Panc1 (cell line): Measurements from ENCODE around the gene WDR72. TPM values are rescaled to one million over a fixed set of nuclear protein-coding genes. Genes with fewer than 3 reads are reported as not detected.

Experiments
- ATAC-seq: fragments of 200-7000 bp; cut with Tn5 transposase; 2 replicates; pipeline ENCODE4 v1.9.1; 2020; ENCODE audit warnings: mild to moderate bottlenecking, moderate library complexity
- BruUV-seq: library from RNA; stranded (reverse); fragments of 400-500 nt; replicated peaks from 2 replicates; lab custom pipeline; 2021; lab: Mats Ljungman, UMichigan
- CTCF ChIA-PET: fragments of 300-600 bp; sonication (Branson Sonifier 250); formaldehyde crosslinking; loops from one replicate; lab custom pipeline; 2022; ENCODE audit warnings: antibody characterized with exemption; lab: Charles Lee
- POLR2A ChIA-PET: fragments of 300-600 bp; sonication (Branson Sonifier 250); formaldehyde crosslinking; loops from one replicate; lab custom pipeline; 2022; ENCODE audit warnings: antibody characterized with exemption; lab: Charles Lee
- DNase-seq: peaks from one replicate; pipeline ENCODE4 v3.0.0-alpha.2; 2010; ENCODE audit warnings: low read depth, low spot score
- H3K27ac ChIP-seq: 2 replicates; pipeline ENCODE4 v1.5.1; 2011; ENCODE audit warnings: mild to moderate bottlenecking, low read length, inconsistent platforms
- H3K27me3 ChIP-seq: fragments of 200-500 bp; sonication (Bioruptor generic); 2 replicates; pipeline ENCODE4 v1.6.0; 2014; ENCODE audit warnings: low read length, inconsistent platforms; ENCODE audit not compliant: control insufficient read depth, insufficient read depth
- H3K36me3 ChIP-seq: fragments of 200-500 bp; sonication (Bioruptor generic); 2 replicates; pipeline ENCODE4 v1.5.1; 2014; ENCODE audit warnings: inconsistent platforms, mild to moderate bottlenecking, low read length, moderate library complexity; ENCODE audit not compliant: control insufficient read depth, insufficient read depth
- H3K4me1 ChIP-seq: 2 replicates; pipeline ENCODE4 v1.5.1; 2011; ENCODE audit warnings: inconsistent platforms, mild to moderate bottlenecking, low read length, moderate library complexity; ENCODE audit not compliant: control insufficient read depth, insufficient read depth
- H3K4me3 ChIP-seq, 2 experiments: 2 replicates each; pipeline ENCODE4 v1.5.1; 2011 to 2012; ENCODE audit warnings: low read depth in 2 of 2, low read length in 2 of 2, mild to moderate bottlenecking in 2 of 2, inconsistent platforms in 1 of 2, moderate library complexity in 1 of 2
- H3K9me3 ChIP-seq: fragments of 200-500 bp; sonication (Bioruptor generic); 2 replicates; pipeline ENCODE4 v1.5.1; 2014; ENCODE audit warnings: low read depth, mild to moderate bottlenecking, inconsistent platforms, low read length, moderate library complexity; ENCODE audit not compliant: control insufficient read depth, insufficient read depth
- POLR2AphosphoS5 ChIP-seq: IDR thresholded peaks from 2 replicates; pipeline ENCODE4 v1.6.1; 2012; ENCODE audit warnings: mild to moderate bottlenecking, low read depth, low read length, moderate library complexity
- SIN3A ChIP-seq: IDR thresholded peaks from 2 replicates; pipeline ENCODE4 v1.6.1; 2012; ENCODE audit warnings: low read depth, mild to moderate bottlenecking, low read length, moderate library complexity, borderline replicate concordance; ENCODE audit not compliant: insufficient read depth
- TCF7L2 ChIP-seq: IDR thresholded peaks from 2 replicates; pipeline ENCODE4 v1.6.1; 2011; ENCODE audit warnings: mild to moderate bottlenecking, low read depth, low read length, inconsistent platforms
- in situ Hi-C: cut with HindIII; loops from 2 replicates; pipeline ENCODE4 v1.10.0; 2016; ENCODE audit warnings: low sequenced_read_pairs, low pct_unique_long_range_greater_than_20kb
- intact Hi-C: fragments of 100-400 bp; cut with micrococcal nuclease; formaldehyde crosslinking; loops from one replicate; pipeline ENCODE4 v1.10.0; 2022; ENCODE audit not compliant: unreplicated experiment
- total RNA-seq: library from RNA; stranded (reverse); gene quantifications from one replicate; pipeline ENCODE4 v1.2.1, GENCODE V29; 2021; ENCODE audit not compliant: unreplicated experiment
- TF ChIP-seq, protein P1 (sequence below), 2 experiments: IDR thresholded peaks; 2 replicates each; pipeline ENCODE4 v1.6.1; 2011 to 2012; ENCODE audit warnings: low read depth in 2 of 2, control low read depth in 1 of 2, low read length in 1 of 2, mild to moderate bottlenecking in 1 of 2, moderate library complexity in 1 of 2; ENCODE audit not compliant: insufficient read depth in 1 of 2
- TF ChIP-seq, protein P2 (sequence below): fragments of 450-650 bp; IDR thresholded peaks from 2 replicates; pipeline ENCODE4 v1.5.1; 2017; ENCODE audit warnings: mild to moderate bottlenecking

WDR72 gene
- total RNA-seq, 1 experiment from 2014 or later: 0.03 TPM

DNA sequence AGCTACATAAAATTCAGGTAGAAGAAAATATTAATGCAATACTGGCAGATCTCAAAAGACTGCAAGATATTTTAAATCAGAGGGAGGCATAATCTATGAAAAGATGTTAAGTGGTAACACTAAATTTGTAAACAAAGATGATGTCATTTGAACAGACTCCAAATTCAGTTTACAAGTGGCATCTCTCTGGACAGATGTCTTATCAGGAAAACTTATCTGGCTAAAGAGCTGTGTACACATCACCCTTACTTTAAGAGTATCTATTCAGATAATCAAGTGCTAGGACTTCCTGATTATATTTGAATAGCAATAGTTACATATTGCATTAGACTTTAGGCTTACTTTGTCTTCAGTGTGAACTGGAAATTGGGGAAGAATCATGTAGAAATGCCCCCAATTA is 231.5 kb downstream of the WDR72 start:
- BruUV-seq: no TSS peak
- ATAC-seq (no peak), DNase-seq (no peak)
- ChIA-PET POLR2A (no interaction called here), CTCF (no interaction called here)
- H3K36me3 ChIP-seq: no peaks in the 10 kb centered on the region
- H3K4me3 ChIP-seq: no peak overlapping the region
- intact Hi-C loops: no loop called here
- no peak overlapping the region for H3K27ac ChIP-seq
- H3K27me3 ChIP-seq: no peaks in the 10 kb centered on the region
- in situ Hi-C loops: no loop called here
- H3K9me3 ChIP-seq: no peaks in the 10 kb centered on the region
- no peaks in the 10 kb centered on the region for H3K4me1 ChIP-seq
- TF ChIP-seq, protein P1, sequence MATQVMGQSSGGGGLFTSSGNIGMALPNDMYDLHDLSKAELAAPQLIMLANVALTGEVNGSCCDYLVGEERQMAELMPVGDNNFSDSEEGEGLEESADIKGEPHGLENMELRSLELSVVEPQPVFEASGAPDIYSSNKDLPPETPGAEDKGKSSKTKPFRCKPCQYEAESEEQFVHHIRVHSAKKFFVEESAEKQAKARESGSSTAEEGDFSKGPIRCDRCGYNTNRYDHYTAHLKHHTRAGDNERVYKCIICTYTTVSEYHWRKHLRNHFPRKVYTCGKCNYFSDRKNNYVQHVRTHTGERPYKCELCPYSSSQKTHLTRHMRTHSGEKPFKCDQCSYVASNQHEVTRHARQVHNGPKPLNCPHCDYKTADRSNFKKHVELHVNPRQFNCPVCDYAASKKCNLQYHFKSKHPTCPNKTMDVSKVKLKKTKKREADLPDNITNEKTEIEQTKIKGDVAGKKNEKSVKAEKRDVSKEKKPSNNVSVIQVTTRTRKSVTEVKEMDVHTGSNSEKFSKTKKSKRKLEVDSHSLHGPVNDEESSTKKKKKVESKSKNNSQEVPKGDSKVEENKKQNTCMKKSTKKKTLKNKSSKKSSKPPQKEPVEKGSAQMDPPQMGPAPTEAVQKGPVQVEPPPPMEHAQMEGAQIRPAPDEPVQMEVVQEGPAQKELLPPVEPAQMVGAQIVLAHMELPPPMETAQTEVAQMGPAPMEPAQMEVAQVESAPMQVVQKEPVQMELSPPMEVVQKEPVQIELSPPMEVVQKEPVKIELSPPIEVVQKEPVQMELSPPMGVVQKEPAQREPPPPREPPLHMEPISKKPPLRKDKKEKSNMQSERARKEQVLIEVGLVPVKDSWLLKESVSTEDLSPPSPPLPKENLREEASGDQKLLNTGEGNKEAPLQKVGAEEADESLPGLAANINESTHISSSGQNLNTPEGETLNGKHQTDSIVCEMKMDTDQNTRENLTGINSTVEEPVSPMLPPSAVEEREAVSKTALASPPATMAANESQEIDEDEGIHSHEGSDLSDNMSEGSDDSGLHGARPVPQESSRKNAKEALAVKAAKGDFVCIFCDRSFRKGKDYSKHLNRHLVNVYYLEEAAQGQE (IDR thresholded peaks at IDR 0.05; ENCODE audit: insufficient read depth in 1 of 2, low read depth in 2 of 2, low read length in 1 of 2): no peak
- TF ChIP-seq, protein P2, sequence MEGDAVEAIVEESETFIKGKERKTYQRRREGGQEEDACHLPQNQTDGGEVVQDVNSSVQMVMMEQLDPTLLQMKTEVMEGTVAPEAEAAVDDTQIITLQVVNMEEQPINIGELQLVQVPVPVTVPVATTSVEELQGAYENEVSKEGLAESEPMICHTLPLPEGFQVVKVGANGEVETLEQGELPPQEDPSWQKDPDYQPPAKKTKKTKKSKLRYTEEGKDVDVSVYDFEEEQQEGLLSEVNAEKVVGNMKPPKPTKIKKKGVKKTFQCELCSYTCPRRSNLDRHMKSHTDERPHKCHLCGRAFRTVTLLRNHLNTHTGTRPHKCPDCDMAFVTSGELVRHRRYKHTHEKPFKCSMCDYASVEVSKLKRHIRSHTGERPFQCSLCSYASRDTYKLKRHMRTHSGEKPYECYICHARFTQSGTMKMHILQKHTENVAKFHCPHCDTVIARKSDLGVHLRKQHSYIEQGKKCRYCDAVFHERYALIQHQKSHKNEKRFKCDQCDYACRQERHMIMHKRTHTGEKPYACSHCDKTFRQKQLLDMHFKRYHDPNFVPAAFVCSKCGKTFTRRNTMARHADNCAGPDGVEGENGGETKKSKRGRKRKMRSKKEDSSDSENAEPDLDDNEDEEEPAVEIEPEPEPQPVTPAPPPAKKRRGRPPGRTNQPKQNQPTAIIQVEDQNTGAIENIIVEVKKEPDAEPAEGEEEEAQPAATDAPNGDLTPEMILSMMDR: no peak
- TF ChIP-seq SIN3A: no peak
- TF ChIP-seq TCF7L2: no peak
- TF ChIP-seq POLR2AphosphoS5: no peak

DNA sequence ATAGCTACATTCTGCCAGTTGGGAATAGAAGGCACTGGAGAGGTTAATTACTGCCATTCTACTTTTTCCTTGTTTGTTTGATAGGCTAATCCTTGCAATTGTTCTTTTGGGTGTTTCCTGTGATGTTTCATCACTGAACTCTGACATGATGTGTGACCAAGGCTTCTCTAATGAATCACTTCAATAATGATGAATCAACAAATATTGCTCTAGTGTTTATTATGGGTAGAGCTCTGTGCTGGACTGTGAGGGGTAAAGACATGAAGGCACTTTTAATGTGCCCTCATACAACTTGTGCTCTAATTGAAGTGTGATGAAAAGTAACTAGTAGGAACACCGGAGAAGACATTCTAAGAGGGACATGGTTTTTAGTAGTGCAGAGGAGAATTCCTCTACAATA is 233.6 kb downstream of the WDR72 start:
- Histone ChIP-seq H3K27ac (no peak overlapping the region), H3K4me1 (no peaks in the 10 kb centered on the region), H3K27me3 (no peaks in the 10 kb centered on the region), H3K4me3 (no peak overlapping the region), H3K9me3 (no peaks in the 10 kb centered on the region), H3K36me3 (no peaks in the 10 kb centered on the region)
- ChIA-PET POLR2A (no interaction called here), CTCF (no interaction called here)
- ATAC-seq: no peak
- no TSS peak for BruUV-seq
- TF ChIP-seq, protein P2: no peak
- no peak for TF ChIP-seq TCF7L2
- TF ChIP-seq SIN3A: no peak
- TF ChIP-seq, protein P1 (IDR thresholded peaks at IDR 0.05; ENCODE audit: insufficient read depth in 1 of 2, low read depth in 2 of 2, low read length in 1 of 2): no peak
- no peak for TF ChIP-seq POLR2AphosphoS5
- in situ Hi-C loops (no loop called here), intact Hi-C loops (no loop called here)
- no peak for DNase-seq
